ENCODE results near the gene MATCAP1.

The MATCAP1 gene

DNA sequence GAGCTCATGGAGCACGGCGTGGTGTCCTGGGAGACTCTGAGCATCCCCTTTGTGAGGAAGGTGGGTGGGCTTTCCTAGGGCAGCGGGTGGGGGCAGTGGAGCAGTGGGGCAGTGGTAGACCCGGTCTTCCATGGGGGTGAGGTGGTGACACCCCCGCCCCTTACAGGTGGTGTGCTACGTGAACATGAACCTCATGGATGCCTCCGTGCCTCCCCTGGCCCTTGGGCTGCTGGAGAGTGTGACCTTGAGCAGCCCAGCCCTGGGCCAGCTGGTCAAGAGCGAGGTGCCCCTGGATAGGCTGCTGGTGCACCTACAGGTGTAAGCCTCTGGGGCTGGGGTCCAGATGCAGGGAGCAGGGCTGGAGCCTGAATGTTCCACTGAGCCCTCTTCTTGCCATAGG lies 16.7 kb upstream of the MATCAP1 start:
- no peak for DNase-seq (ENCODE audit: low read depth)
- H3K4me3 ChIP-seq (ENCODE audit: low read length): peak overlapping the region; percentile 87
- TF ChIP-seq CTCF (IDR thresholded peaks at IDR 0.05; ENCODE audit: insufficient read depth, low read depth, low read length, missing control alignments): no peak

DNA sequence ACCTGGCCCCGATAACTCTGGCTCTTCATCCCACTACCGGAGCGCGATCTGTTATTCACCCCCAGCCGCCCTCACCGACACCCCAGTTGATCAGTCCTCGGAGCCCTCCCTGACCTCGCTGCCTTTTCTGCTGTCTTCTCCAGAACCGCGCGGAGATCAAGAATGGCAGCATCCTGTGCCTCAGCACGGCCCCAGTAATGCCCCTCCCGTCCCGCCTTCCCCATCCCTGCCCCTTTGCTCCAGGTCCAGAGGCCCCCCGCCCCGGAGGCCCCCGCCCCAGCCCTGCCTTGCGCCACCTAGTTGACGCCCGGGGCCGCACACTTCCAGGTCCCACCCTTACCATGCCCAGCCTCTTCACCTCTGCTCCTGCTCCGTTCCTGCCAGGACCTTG lies 16.0 kb upstream of the MATCAP1 start:
- TF ChIP-seq CTCF (IDR thresholded peaks at IDR 0.05; ENCODE audit: insufficient read depth, low read depth, low read length, missing control alignments): peak; percentile 26
- DNase-seq (ENCODE audit: low read depth): no peak
- peak overlapping the region; percentile 87 for H3K4me3 ChIP-seq (ENCODE audit: low read length)

- DNase-seq (ENCODE audit: low read depth): peak; percentile 79
- peak; percentile 51 for TF ChIP-seq CTCF (IDR thresholded peaks at IDR 0.05; ENCODE audit: insufficient read depth, low read depth, low read length, missing control alignments)
- peak within 1 kb of the TSS; percentile 87 for H3K4me3 ChIP-seq (ENCODE audit: low read length)
These were observed 15.4 kb upstream of the MATCAP1 start, which contains the start of gene ELMO3 for GRCh38 chr16:67199011-67199807. TSS of gene ELMO3 (plus strand) at chr16:67199131. CDS start at chr16:67199327, 196 bp downstream.

- peak overlapping the region; percentile 87 for H3K4me3 ChIP-seq (ENCODE audit: low read length)
- peak; percentile 99 for TF ChIP-seq CTCF (IDR thresholded peaks at IDR 0.05; ENCODE audit: insufficient read depth, low read depth, low read length, missing control alignments)
- DNase-seq (ENCODE audit: low read depth): peak; percentile 82
These were observed 14.5 kb upstream of the MATCAP1 start for GRCh38 chr16:67198238-67198734.

- no peak for TF ChIP-seq CTCF (IDR thresholded peaks at IDR 0.05; ENCODE audit: insufficient read depth, low read depth, low read length, missing control alignments)
- no peak overlapping the region for H3K4me3 ChIP-seq (ENCODE audit: low read length)
- no peak for DNase-seq (ENCODE audit: low read depth)
These were observed 13.9 kb upstream of the MATCAP1 start for GRCh38 chr16:67197704-67198103.

DNA sequence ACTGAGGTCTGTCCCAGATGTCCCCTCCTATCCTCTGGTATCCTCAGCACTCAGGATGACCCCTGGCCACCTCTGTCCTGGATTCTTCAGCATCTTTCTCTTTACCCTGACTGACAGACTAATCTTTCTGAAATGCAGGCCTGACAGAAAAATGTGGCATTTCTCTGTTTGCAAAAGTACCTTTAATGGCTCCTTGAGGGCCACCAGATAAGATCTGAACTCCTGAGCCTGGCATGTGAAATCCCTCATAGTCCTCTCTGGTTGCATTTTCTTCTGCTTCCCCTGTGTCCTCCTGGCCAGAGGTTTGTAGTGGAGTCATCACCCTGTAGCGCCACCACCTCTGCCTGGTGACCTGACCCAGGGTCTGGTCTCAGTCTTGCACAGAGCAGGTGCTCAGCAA lies 13.1 kb upstream of the MATCAP1 start:
- no peak for DNase-seq (ENCODE audit: low read depth)
- H3K4me3 ChIP-seq (ENCODE audit: low read length): no peak overlapping the region

More for the DNA sequence above, 13.1 kb upstream of the MATCAP1 start:
- TF ChIP-seq CTCF (IDR thresholded peaks at IDR 0.05; ENCODE audit: insufficient read depth, low read depth, low read length, missing control alignments): no peak

Data from epithelial cell of esophagus (primary cell).